ENCODE results near the gene SPATS1.

DNA sequence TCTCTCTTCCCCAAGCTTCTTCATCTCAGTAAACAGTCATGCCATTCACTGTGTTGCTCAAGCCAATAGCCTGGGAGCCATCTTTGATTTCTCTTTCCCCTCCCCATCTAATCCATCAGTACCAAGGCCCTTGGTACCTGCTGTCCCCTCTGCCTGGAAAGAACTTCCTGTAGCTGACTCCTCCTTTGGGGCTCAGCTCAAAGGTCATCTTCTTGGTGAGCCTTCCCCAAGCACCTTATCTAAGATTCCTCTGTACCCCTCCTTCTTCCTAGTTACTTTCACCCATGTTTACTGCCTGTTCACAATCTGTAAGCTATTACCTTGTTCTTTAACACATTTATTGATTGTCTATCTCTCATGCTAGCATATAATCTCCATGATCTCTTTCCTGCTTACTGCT is 32.8 kb upstream of the SPATS1 start:
- TF ChIP-seq CTCF (conservative IDR thresholded peaks at IDR 0.05; ENCODE audit: low read depth, low read length) (no peak), RAD21 (IDR thresholded peaks at IDR 0.05; ENCODE audit: low read length) (no peak)
